HL-60 (cell line): ENCODE data around the gene AFAP1L2.

Experiments used
- GABPA ChIP-seq: IDR thresholded peaks from 2 replicates; pipeline ENCODE4 v1.6.1; 2012; ENCODE audit warnings: low read depth
- POLR2AphosphoS5 ChIP-seq: IDR thresholded peaks from 2 replicates; pipeline ENCODE4 v1.6.1; 2012; ENCODE audit warnings: low read depth
- SPI1 ChIP-seq: IDR thresholded peaks from 2 replicates; pipeline ENCODE4 v1.6.1; 2012; ENCODE audit warnings: low read depth, mild to moderate bottlenecking, borderline replicate concordance
- TF ChIP-seq, protein P1 (sequence below): IDR thresholded peaks from one replicate; pipeline ENCODE4 v1.5.1; 2011; ENCODE audit warnings: low read length, control low read depth, inconsistent platforms; ENCODE audit not compliant: insufficient read depth
- TF ChIP-seq, protein P2 (sequence below): IDR thresholded peaks from 2 replicates; pipeline ENCODE4 v1.6.1; 2012; ENCODE audit warnings: low read depth; ENCODE audit not compliant: insufficient replicate concordance

DNA sequence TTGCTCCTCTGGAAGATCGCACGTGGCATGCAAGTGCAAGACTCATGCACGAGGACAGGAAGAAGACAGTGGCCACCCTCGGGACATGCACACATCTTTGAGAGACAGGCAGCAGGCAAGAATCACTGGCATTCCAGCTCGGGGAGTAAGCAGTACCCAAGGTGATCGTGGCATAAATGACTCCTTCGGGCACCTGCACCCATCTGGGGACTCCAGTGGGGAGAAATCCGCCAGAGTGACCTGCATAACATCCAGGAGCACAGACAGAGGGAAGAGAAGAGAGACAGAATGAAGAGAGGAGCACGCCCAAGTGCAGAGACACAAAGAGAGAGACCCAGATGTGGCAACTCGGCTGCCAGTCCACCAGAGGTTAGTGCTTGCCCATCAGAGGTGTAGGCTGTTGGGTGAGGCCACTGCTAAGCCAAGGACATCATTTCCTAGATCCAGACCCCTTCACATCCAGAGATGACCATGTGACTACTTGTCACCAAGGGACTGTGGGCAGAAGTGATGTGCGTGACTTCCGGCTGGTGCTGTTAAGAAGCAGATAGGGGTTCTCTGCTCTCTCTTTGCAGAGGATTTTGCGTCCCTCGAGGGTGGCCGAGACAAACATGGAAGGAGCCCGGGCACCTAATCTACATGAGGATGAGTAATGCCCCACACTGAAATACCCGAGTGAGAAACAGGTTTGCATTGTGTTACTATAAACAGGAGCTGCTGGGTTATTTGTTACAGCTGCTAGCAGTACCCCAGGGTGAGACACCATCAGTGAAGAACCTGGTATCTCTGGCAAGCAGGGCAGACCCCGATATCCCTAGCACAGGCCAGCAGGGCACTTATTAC is 84.7 kb downstream of the AFAP1L2 start:
- TF ChIP-seq, protein P1, sequence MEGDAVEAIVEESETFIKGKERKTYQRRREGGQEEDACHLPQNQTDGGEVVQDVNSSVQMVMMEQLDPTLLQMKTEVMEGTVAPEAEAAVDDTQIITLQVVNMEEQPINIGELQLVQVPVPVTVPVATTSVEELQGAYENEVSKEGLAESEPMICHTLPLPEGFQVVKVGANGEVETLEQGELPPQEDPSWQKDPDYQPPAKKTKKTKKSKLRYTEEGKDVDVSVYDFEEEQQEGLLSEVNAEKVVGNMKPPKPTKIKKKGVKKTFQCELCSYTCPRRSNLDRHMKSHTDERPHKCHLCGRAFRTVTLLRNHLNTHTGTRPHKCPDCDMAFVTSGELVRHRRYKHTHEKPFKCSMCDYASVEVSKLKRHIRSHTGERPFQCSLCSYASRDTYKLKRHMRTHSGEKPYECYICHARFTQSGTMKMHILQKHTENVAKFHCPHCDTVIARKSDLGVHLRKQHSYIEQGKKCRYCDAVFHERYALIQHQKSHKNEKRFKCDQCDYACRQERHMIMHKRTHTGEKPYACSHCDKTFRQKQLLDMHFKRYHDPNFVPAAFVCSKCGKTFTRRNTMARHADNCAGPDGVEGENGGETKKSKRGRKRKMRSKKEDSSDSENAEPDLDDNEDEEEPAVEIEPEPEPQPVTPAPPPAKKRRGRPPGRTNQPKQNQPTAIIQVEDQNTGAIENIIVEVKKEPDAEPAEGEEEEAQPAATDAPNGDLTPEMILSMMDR, result no peak
- TF ChIP-seq, protein P2, sequence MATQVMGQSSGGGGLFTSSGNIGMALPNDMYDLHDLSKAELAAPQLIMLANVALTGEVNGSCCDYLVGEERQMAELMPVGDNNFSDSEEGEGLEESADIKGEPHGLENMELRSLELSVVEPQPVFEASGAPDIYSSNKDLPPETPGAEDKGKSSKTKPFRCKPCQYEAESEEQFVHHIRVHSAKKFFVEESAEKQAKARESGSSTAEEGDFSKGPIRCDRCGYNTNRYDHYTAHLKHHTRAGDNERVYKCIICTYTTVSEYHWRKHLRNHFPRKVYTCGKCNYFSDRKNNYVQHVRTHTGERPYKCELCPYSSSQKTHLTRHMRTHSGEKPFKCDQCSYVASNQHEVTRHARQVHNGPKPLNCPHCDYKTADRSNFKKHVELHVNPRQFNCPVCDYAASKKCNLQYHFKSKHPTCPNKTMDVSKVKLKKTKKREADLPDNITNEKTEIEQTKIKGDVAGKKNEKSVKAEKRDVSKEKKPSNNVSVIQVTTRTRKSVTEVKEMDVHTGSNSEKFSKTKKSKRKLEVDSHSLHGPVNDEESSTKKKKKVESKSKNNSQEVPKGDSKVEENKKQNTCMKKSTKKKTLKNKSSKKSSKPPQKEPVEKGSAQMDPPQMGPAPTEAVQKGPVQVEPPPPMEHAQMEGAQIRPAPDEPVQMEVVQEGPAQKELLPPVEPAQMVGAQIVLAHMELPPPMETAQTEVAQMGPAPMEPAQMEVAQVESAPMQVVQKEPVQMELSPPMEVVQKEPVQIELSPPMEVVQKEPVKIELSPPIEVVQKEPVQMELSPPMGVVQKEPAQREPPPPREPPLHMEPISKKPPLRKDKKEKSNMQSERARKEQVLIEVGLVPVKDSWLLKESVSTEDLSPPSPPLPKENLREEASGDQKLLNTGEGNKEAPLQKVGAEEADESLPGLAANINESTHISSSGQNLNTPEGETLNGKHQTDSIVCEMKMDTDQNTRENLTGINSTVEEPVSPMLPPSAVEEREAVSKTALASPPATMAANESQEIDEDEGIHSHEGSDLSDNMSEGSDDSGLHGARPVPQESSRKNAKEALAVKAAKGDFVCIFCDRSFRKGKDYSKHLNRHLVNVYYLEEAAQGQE, result no peak
- TF ChIP-seq POLR2AphosphoS5, result no peak
- no peak for TF ChIP-seq GABPA
- no peak for TF ChIP-seq SPI1
